CD4-positive, alpha-beta T cell treated with Interleukin-21 for 1 hour (primary cell): Measurements from ENCODE around the gene PAPPA.

Experiments used
- DNase-seq: peaks from one replicate; pipeline ENCODE4 v3.0.0-alpha.2; 2020

PAPPA gene

GRCh38 chr9:116278326-116278725 is 124.7 kb downstream of the PAPPA start:
- DNase-seq, result no peak

GRCh38 chr9:116279230-116279629 is 125.6 kb downstream of the PAPPA start:
- DNase-seq, result no peak

- DNase-seq, result no peak
Measured at GRCh38 chr9:116280529-116280928, 126.9 kb downstream of the PAPPA start.

GRCh38 chr9:116282597-116282996 is 129.0 kb downstream of the PAPPA start:
- DNase-seq, result no peak

- no peak for DNase-seq
Measured at GRCh38 chr9:116284518-116284917, 130.9 kb downstream of the PAPPA start.

GRCh38 chr9:116285320-116285719 is 131.7 kb downstream of the PAPPA start:
- DNase-seq, result no peak

- DNase-seq, result no peak
Measured at GRCh38 chr9:116286297-116286696, 132.7 kb downstream of the PAPPA start.

GRCh38 chr9:116287721-116288120 is 134.1 kb downstream of the PAPPA start:
- DNase-seq, result no peak

- no peak for DNase-seq
Measured at GRCh38 chr9:116288658-116289057, 135.1 kb downstream of the PAPPA start.

- no peak for DNase-seq
Measured at GRCh38 chr9:116297346-116297745, 143.8 kb downstream of the PAPPA start.

- no peak for DNase-seq
Measured at GRCh38 chr9:116298249-116298648, 144.7 kb downstream of the PAPPA start.

- DNase-seq, result no peak
Measured at GRCh38 chr9:116298878-116299391, 145.3 kb downstream of the PAPPA start.

- no peak for DNase-seq
Measured at GRCh38 chr9:116300360-116300870, 146.8 kb downstream of the PAPPA start.

GRCh38 chr9:116303270-116303669 is 149.7 kb downstream of the PAPPA start:
- DNase-seq, result no peak

- DNase-seq, result no peak
Measured at GRCh38 chr9:116303886-116304538, 150.4 kb downstream of the PAPPA start.

GRCh38 chr9:116304761-116305160 is 151.2 kb downstream of the PAPPA start:
- DNase-seq, result no peak

GRCh38 chr9:116308076-116308475 is 154.5 kb downstream of the PAPPA start:
- no peak for DNase-seq

- DNase-seq, result no peak
Measured at GRCh38 chr9:116309900-116310611, 156.5 kb downstream of the PAPPA start.

GRCh38 chr9:116312221-116312620 is 158.6 kb downstream of the PAPPA start:
- no peak for DNase-seq

GRCh38 chr9:116313638-116314037 is 160.0 kb downstream of the PAPPA start:
- no peak for DNase-seq

- no peak for DNase-seq
Measured at GRCh38 chr9:116316246-116316645, 162.7 kb downstream of the PAPPA start.

- DNase-seq, result no peak
Measured at GRCh38 chr9:116317503-116317902, 163.9 kb downstream of the PAPPA start.

- DNase-seq, result no peak
Measured at GRCh38 chr9:116318468-116319374, 165.1 kb downstream of the PAPPA start.
